Measurements from ENCODE around the gene KRTAP10-2.
"Not testable (repeated sequence)": the region's sequence is repeated elsewhere in the genome, so short reads cannot be mapped to it uniquely, and the experiment has no call there.

The KRTAP10-2 gene

GRCh38 chr21:44511938-44512275, 39.4 kb downstream of the KRTAP10-2 start:
- no peak for DNase-seq

GRCh38 chr21:44511219-44511937, 39.9 kb downstream of the KRTAP10-2 start:
- no peak for DNase-seq

GRCh38 chr21:44510508-44511218, 40.6 kb downstream of the KRTAP10-2 start:
- DNase-seq = peak; percentile 93

DNA sequence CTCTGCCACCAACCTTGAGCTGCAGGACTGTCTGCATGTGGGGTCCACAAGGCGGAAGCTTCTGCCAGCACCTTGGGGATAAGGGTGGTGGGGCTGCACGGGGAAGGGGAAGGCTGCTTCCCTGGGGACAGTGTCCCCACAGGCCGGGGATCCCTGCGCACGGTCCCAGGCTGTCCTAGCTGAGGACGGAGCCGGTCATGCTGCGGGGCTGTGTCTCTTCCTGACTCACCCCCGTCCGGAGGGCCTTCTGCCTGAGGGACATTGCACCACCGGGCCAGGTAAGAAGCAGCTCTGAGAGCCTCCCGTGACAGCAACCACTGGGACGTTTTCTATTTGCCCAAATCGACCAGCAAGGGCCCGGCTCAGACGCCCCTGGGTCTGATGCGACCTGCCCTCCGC, 41.2 kb downstream of the KRTAP10-2 start:
- no peak for DNase-seq

- no peak for DNase-seq
Measured at GRCh38 chr21:44509539-44509938, 41.8 kb downstream of the KRTAP10-2 start.

- DNase-seq = no peak
Measured at GRCh38 chr21:44508711-44509445, 42.4 kb downstream of the KRTAP10-2 start.

- DNase-seq = no peak
Measured at GRCh38 chr21:44508426-44508710, 42.9 kb downstream of the KRTAP10-2 start.

- no peak for DNase-seq
Measured at GRCh38 chr21:44507673-44508425, 43.5 kb downstream of the KRTAP10-2 start.

DNA sequence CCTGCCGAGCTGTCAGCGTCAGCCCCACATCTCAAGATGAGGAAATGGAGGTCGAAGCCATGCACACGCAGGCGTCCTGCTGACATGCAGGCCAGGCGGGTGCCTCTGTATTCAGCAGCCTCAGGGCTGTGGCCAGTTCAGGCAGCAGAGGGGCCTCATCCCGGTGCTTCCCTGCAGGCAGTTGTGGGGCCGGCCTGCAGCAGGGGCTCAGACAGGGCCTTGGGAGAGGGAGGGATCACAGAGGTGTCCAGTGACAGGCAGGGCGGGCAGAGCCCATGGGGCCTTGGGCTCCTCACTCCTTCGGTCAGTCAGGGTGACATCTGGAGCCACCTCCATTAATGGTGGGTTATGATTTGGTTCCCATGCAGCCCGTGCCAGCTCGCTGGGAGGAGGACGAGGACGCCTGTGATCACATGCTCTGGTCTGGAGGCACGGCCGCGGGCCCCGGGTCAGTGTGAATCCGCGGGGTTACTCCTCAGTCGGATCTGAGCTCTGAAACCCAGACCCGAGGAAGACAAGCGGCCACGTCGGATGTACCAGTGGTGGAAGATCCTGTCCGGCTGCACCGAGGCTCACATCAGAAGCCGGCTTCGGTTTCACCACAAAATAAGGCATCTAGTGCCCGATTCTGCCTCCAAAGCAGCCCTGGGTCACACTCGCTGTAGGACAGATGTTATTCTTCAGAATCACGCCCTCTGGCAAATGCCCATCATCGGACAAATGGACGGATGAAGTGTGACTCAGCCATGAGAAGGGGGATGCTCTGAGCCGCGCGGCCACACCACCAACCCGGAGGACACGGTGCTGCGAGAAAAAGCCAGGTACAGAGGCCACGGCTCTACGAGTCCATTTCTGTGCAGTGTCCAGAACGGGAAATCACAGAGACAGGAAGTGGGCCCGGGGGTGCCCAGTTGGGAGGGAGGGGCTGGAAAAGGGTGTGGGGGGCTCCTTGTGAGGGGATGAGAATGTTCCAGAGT, 44.7 kb downstream of the KRTAP10-2 start:
- DNase-seq = no peak

DNA sequence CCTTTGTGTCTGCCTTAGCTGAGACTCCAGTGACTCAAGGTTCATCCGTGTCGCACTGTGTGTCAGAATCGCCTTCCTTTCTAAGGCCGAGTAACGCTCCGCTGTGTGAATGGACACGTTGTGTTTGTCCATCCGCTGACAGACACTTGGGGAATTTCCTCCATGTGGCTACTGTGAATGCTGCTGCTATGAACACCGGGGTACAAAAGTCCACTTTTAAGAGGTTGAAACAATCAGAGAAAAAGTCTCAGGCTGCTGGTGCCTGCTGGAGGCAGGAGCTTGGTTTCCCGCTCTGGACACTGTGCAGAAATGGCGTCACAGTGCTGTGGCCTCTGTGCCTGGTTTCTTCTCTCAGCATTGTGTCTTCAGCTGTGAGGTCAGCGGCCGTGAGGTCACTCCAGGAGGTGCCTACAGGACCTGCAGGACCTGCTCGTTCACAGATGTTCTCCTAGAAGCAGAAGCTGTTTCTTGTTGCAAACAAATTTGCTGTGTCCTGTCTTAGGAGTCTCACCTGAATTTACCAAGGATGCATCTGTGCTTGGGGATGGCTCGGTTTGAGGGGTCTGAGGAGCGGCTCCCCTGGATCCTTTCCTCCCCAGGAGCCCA, 45.5 kb downstream of the KRTAP10-2 start:
- no peak for DNase-seq

DNA sequence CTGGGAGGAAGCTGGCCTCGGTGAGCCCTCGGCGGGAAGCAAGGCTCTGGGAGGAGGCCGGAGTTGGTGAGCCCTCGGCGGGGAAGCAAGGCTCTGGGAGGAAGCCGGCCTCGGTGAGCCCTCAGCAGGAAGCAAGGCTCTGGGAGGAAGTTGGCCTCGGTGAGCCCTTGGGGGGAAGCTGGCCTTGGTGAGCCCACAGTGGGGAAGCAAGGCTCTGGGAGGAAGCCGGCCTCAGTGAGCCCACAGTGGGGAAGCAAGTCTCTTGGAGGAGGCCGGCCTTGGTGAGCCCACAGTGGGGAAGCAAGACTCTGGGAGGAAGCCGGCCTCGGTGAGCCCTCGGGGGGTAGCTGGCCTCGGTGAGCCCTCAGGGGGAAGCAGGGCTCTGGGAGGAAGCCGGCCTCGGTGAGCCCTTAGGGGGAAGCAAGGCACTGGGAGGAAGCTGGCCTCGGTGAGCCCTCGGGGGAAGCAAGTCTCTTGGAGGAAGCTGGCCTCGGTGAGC, 47.4 kb downstream of the KRTAP10-2 start:
- DNase-seq = no peak

DNA sequence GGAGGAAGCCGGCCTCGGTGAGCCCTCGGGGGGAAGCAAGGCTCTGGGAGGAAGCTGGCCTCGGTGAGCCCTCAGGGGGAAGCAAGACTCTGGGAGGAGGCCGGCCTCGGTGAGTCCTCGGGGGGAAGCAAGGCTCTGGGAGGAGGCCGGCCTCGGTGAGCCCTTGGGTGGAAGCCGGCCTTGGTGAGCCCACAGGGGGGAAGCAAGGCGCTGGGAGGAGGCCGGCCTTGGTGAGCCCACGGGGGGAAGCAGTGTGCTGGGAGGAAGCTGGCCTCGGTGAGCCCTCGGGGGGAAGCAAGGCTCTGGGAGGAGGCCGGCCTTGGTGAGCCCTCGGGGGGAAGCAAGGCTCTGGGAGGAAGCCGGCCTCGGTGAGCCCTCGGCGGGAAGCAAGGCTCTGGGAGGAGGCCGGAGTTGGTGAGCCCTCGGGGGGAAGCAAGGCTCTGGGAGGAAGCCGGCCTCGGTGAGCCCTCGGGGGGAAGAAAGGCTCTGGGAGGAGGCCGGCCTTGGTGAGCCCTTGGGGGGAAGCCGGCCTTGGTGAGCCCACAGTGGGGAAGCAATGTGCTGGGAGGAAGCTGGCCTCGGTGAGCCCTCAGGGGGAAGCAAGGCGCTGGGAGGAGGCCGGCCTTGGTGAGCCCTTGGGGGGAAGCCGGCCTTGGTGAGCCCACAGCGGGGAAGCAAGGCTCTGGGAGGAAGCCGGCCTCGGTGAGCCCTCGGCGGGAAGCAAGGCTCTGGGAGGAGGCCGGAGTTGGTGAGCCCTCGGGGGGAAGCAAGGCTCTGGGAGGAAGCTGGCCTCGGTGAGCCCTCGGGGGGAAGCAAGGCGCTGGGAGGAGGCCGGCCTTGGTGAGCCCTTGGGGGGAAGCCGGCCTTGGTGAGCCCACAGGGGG, 48.1 kb downstream of the KRTAP10-2 start:
- DNase-seq = not testable (repeated sequence)

DNA sequence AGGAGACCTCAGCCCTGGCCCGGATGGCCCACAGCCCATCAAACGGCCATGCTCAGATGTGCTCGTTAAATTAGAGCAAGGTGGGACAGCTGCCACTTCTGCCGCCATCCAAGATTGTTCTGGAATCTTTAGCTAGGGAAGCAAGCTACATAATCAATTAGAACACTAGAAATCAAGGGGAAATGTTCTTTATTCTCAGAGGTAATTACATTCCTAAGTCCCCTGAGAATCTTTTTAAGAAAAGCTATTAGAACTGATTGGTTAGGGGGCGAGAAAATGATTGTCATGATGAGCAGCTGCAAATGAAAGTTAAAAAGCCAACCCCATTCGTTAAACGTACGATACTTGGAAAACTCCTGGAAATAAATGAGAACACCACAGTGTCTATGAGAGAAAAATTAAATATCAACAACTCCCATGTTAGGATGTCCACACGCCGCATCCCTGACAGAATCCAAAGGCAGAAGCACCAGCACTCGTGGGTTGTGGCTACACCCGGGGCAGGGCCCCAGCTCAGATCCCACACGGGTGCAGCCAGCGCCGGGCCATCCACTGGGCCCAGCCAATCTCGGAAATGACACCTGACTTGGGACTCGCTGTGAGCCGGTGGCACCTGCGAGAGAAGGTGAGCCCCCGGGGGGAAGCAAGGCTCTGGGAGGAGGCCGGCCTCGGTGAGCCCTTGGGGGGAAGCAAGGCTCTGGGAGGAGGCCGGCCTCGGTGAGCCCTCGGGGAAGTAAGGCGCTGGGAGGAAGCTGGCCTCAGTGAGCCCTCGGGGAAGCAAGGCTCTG, 48.9 kb downstream of the KRTAP10-2 start:
- no peak for DNase-seq

All from activated effector memory CD4-positive, alpha-beta T cell treated with anti-CD3 and anti-CD28 coated beads, Interleukin-2, amount 50 U/mL, for 16 hours (primary cell).